8988T (cell line): ENCODE measurements around the gene TCP11L1.
"Not testable (repeated sequence)": the region's sequence is repeated elsewhere in the genome, so short reads cannot be mapped to it uniquely, and the experiment has no call there.

Source experiments
- DNase-seq: peaks from one replicate; pipeline ENCODE4 v3.0.0; 2011

Gene TCP11L1

GRCh38 chr11:33068611-33069340, 29.4 kb downstream of the TCP11L1 start:
- DNase-seq: no peak

DNA sequence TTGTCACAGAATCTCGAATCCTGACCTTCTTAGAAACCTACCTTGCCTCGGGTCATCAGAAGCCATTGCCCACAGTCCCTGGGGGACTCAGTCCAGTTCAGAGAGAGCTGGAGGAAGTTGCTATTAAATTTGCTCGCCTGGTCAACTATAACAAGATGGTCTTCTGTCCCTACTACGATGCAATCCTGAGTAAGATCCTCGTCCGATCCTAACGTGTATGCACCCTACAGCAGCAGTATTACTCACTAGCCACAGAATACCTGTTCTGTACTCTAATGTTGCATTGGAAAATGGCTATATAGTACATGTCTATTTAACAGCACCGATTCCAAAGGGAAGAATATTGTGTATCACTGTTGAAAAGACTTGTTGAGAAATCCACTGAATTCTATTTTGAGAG, 33.1 kb downstream of the TCP11L1 start:
- DNase-seq: no peak

GRCh38 chr11:33083918-33084317, 44.5 kb downstream of the TCP11L1 start:
- DNase-seq: no peak

GRCh38 chr11:33086017-33086416, 46.6 kb downstream of the TCP11L1 start:
- no peak for DNase-seq

- DNase-seq: no peak
Observed at GRCh38 chr11:33089776-33090175, 50.4 kb downstream of the TCP11L1 start.

- no peak for DNase-seq
Observed at GRCh38 chr11:33094157-33094556, 54.8 kb downstream of the TCP11L1 start.

DNA sequence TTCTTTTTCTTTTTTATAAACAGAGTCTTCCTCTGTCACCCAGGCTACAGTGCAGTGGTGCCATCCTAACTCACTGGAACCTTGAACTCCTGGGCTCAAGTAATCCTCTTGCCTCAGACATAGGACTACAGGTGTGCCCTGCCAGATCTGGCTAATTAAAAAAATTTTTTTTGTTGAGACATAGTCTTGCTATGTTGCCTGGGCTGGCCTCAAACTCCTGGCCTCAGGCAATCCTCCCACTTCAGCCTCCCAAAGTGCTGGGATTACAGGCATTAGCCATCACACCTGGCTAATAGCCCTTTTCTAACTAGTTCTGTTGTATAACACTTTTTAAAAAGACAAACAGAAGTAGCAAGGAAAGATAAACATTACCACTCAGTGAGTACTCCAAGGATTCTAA, 64.5 kb downstream of the TCP11L1 start:
- DNase-seq: no peak

DNA sequence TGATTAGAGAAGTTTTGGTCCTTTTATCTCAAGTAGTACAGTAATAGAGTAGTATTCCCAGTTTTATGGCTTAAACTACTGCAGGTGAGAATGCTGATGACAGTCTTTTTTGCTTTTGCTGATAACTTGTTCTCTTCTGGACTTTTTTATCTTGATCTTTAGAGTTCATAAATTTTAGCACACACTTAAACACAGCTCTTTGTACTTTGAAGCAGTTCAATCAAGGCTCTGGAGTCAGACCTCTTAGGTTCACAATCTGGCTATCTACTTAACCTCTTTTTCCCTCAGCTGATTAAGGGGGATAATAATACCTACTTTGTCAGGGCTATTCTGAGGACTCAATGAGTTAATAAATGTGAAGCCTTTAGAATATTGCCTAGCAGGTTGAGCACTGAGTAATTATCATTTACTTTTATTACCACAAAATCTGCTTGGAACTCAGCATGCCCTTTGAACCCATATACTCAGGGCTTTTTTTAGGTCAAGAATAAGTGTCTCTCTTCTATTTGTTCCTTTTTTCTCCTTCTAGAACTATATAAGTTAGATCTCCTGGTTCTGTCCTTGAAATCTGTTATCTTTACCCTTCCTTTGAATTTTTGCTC, 70.0 kb downstream of the TCP11L1 start:
- DNase-seq: no peak

DNA sequence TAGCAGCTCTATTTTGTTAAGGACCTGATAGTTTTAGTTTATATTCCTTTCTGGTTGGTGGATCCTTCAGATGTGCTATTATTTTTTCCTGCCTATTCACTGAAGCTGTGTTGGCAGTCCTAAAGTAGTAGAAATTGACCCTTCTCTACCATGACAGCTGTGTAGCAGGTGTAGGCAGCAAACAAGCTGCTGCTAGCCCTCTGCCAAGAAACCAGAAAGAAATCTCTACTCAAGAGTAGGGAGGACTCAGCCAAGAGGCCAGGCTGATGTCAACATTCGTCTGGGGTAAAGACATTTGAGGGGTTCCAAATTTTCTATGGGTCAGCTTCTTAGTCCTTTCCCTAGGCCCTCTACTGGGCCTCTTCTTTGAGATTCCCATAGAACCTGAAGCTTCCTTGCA, 70.7 kb downstream of the TCP11L1 start:
- DNase-seq: no peak

DNA sequence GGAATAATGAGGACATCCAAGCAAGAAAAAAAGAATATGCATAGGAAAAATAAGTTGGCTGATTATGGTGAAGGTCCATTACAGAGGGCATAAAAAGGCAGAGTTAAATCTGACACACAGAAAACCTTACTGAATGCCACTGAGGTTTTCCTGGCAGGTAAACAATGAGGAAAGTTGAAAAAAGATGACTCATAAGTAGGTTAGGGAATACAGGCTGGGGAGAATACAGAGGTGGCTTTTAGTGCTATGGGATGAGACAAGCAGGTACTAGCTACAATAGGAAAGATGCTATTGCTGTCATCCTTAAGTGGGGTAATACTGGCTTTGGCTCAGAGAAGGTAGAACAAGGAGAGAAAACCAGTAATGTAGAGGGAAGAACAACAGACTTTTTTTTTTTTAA, 77.2 kb downstream of the TCP11L1 start:
- DNase-seq: no peak

- DNase-seq: not testable (repeated sequence)
Observed at GRCh38 chr11:33122696-33123095, 83.3 kb downstream of the TCP11L1 start.
